ENCODE data around the gene NPDC1. TPM values are rescaled to one million over a fixed set of nuclear protein-coding genes. Genes with fewer than 3 reads are reported as not detected.

The NPDC1 gene
- total and polyA plus RNA-seq, 3 experiments from 2014 or later: 24.6 to 38.4 (median 27.5) TPM

- DNase-seq: no peak
- H3K4me1 Mint-ChIP-seq: peaks cover 6 to 26% (median 13%) of the 10 kb centered on the region in 3 donors
- peak overlapping the region; percentile 24 for H3K27ac ChIP-seq (ENCODE audit: low read depth, low read length)
- H3K27me3 ChIP-seq (ENCODE audit: insufficient read depth, low read length, poor library complexity, severe bottlenecking): peaks cover 43% of the 10 kb centered on the region
- POLR2A ChIA-PET: interaction anchor here (1.2 kb wide), 1 partner anchor 10 kb away, joined by 3 read pairs; no protein-coding TSS in a partner anchor
- no peaks in the 10 kb centered on the region for H3K36me3 Mint-ChIP-seq
- CTCF ChIA-PET: interaction anchor here (1.0 to 4.4 kb wide), 14 partner anchors 10 to 268 kb away, joined by 3 to 87 read pairs (median 7); partner anchors contain the start of genes AJM1, MAN1B1 and SAPCD2
- peak overlapping the region; percentile 70 to 87 (median 86) for H3K4me3 Mint-ChIP-seq
- peak overlapping the region; percentile 47 for H3K4me3 ChIP-seq (ENCODE audit: low read length)
- peaks cover 28 to 31% of the 10 kb centered on the region in 2 donors for H3K27me3 Mint-ChIP-seq
- H3K36me3 ChIP-seq (ENCODE audit: insufficient read depth, low read length): no peaks in the 10 kb centered on the region
- no peaks in the 10 kb centered on the region for H3K9me3 ChIP-seq (ENCODE audit: low read length)
- H3K9me3 Mint-ChIP-seq: no peaks in the 10 kb centered on the region
- peak overlapping the region in 2 of 8 donors; percentile 43 to 60 for H3K27ac Mint-ChIP-seq
- H3K4me1 ChIP-seq (ENCODE audit: insufficient read depth, low read length): peaks cover 27% of the 10 kb centered on the region
These were observed 486 bp downstream of the NPDC1 start for GRCh38 chr9:137045294-137046087.

GRCh38 chr9:137044502-137045177, 1.3 kb downstream of the NPDC1 start:
- Histone ChIP-seq H3K4me3 (ENCODE audit: low read length) (peak overlapping the region; percentile 34), H3K9me3 (ENCODE audit: low read length) (no peaks in the 10 kb centered on the region), H3K27me3 (ENCODE audit: insufficient read depth, low read length, poor library complexity, severe bottlenecking) (peaks cover 34% of the 10 kb centered on the region), H3K36me3 (ENCODE audit: insufficient read depth, low read length) (no peaks in the 10 kb centered on the region), H3K27ac (ENCODE audit: low read depth, low read length) (peak overlapping the region; percentile 24), H3K4me1 (ENCODE audit: insufficient read depth, low read length) (peaks cover 27% of the 10 kb centered on the region)
- Mint-ChIP-seq H3K4me1 (peaks cover 6 to 26% (median 13%) of the 10 kb centered on the region in 3 donors), H3K36me3 (no peaks in the 10 kb centered on the region), H3K9me3 (no peaks in the 10 kb centered on the region), H3K4me3 (peak overlapping the region; percentile 70 to 87 (median 86)), H3K27ac (peak overlapping the region in 3 of 8 donors; percentile 43 to 73 (median 60)), H3K27me3 (peaks cover 24 to 25% of the 10 kb centered on the region in 2 donors)
- DNase-seq: no peak
- POLR2A ChIA-PET: interaction anchor here (0.6 to 0.9 kb wide), 2 partner anchors 9 to 33 kb away, joined by 3 read pairs; partner anchors contain the start of gene UAP1L1
- CTCF ChIA-PET: interaction anchor here (0.9 to 2.5 kb wide), 7 partner anchors 10 to 258 kb away, joined by 3 to 18 read pairs (median 5); partner anchors contain the start of genes MAN1B1 and SAPCD2

GRCh38 chr9:137044037-137044436, 1.9 kb downstream of the NPDC1 start:
- ChIA-PET CTCF (interaction anchor here (0.9 to 2.5 kb wide), 6 partner anchors 9 to 257 kb away, joined by 3 to 18 read pairs (median 6); partner anchors contain the start of gene SAPCD2), POLR2A (interaction anchor here (0.9 kb wide), 1 partner anchor 34 kb away, joined by 3 read pairs; the partner anchor contains the start of gene UAP1L1)
- Mint-ChIP-seq H3K4me1 (peaks cover 6 to 26% (median 13%) of the 10 kb centered on the region in 3 donors), H3K36me3 (no peaks in the 10 kb centered on the region), H3K27ac (no peak overlapping the region), H3K4me3 (peak overlapping the region in 4 of 7 donors; percentile 9 to 86 (median 56)), H3K27me3 (peaks cover 20 to 22% of the 10 kb centered on the region in 2 donors), H3K9me3 (no peaks in the 10 kb centered on the region)
- Histone ChIP-seq H3K36me3 (ENCODE audit: insufficient read depth, low read length) (no peaks in the 10 kb centered on the region), H3K27ac (ENCODE audit: low read depth, low read length) (no peak overlapping the region), H3K4me1 (ENCODE audit: insufficient read depth, low read length) (peaks cover 27% of the 10 kb centered on the region), H3K27me3 (ENCODE audit: insufficient read depth, low read length, poor library complexity, severe bottlenecking) (peaks cover 28% of the 10 kb centered on the region), H3K4me3 (ENCODE audit: low read length) (no peak overlapping the region), H3K9me3 (ENCODE audit: low read length) (no peaks in the 10 kb centered on the region)
- no peak for DNase-seq

- no peak overlapping the region for H3K27ac ChIP-seq (ENCODE audit: low read depth, low read length)
- peaks cover 6 to 26% (median 13%) of the 10 kb centered on the region in 3 donors for H3K4me1 Mint-ChIP-seq
- ChIA-PET POLR2A (no interaction called here), CTCF (interaction anchor here (0.7 to 2.5 kb wide), 4 partner anchors 8 to 72 kb away, joined by 3 to 18 read pairs (median 8); partner anchors contain the start of gene SAPCD2)
- DNase-seq: no peak
- no peaks in the 10 kb centered on the region for H3K9me3 ChIP-seq (ENCODE audit: low read length)
- H3K9me3 Mint-ChIP-seq: no peaks in the 10 kb centered on the region
- peaks cover 27% of the 10 kb centered on the region for H3K4me1 ChIP-seq (ENCODE audit: insufficient read depth, low read length)
- H3K36me3 ChIP-seq (ENCODE audit: insufficient read depth, low read length): no peaks in the 10 kb centered on the region
- peak overlapping the region in 2 of 7 donors; percentile 39 to 54 for H3K4me3 Mint-ChIP-seq
- H3K27me3 Mint-ChIP-seq: peaks cover 20 to 21% of the 10 kb centered on the region in 2 donors
- H3K4me3 ChIP-seq (ENCODE audit: low read length): no peak overlapping the region
- no peaks in the 10 kb centered on the region for H3K36me3 Mint-ChIP-seq
- peaks cover 25% of the 10 kb centered on the region for H3K27me3 ChIP-seq (ENCODE audit: insufficient read depth, low read length, poor library complexity, severe bottlenecking)
- H3K27ac Mint-ChIP-seq: no peak overlapping the region
These were observed 2.9 kb downstream of the NPDC1 start for GRCh38 chr9:137042751-137043727.

GRCh38 chr9:137041124-137041523, 4.9 kb downstream of the NPDC1 start:
- CTCF ChIA-PET: interaction anchor here (1.0 to 1.8 kb wide), 2 partner anchors 12 to 94 kb away, joined by 3 to 6 read pairs; no protein-coding TSS in a partner anchor
- Histone ChIP-seq H3K27ac (ENCODE audit: low read depth, low read length) (no peak overlapping the region), H3K4me3 (ENCODE audit: low read length) (no peak overlapping the region), H3K4me1 (ENCODE audit: insufficient read depth, low read length) (peaks cover 23% of the 10 kb centered on the region), H3K9me3 (ENCODE audit: low read length) (no peaks in the 10 kb centered on the region), H3K36me3 (ENCODE audit: insufficient read depth, low read length) (no peaks in the 10 kb centered on the region), H3K27me3 (ENCODE audit: insufficient read depth, low read length, poor library complexity, severe bottlenecking) (peaks cover 11% of the 10 kb centered on the region)
- Mint-ChIP-seq H3K4me1 (peaks cover 6 to 18% (median 13%) of the 10 kb centered on the region in 3 donors), H3K4me3 (no peak overlapping the region), H3K27ac (no peak overlapping the region), H3K27me3 (peaks cover 6 to 10% of the 10 kb centered on the region in 2 donors), H3K36me3 (no peaks in the 10 kb centered on the region), H3K9me3 (no peaks in the 10 kb centered on the region)
- DNase-seq: no peak
- POLR2A ChIA-PET: no interaction called here

GRCh38 chr9:137040568-137040967, 5.4 kb downstream of the NPDC1 start:
- Histone ChIP-seq H3K4me1 (ENCODE audit: insufficient read depth, low read length) (peaks cover 22% of the 10 kb centered on the region), H3K9me3 (ENCODE audit: low read length) (no peaks in the 10 kb centered on the region), H3K4me3 (ENCODE audit: low read length) (no peak overlapping the region), H3K27me3 (ENCODE audit: insufficient read depth, low read length, poor library complexity, severe bottlenecking) (peaks cover 11% of the 10 kb centered on the region), H3K27ac (ENCODE audit: low read depth, low read length) (no peak overlapping the region), H3K36me3 (ENCODE audit: insufficient read depth, low read length) (no peaks in the 10 kb centered on the region)
- H3K4me1 Mint-ChIP-seq: peaks cover 6 to 18% (median 13%) of the 10 kb centered on the region in 3 donors
- H3K27ac Mint-ChIP-seq: no peak overlapping the region
- H3K27me3 Mint-ChIP-seq: peaks cover 6 to 10% of the 10 kb centered on the region in 2 donors
- CTCF ChIA-PET: interaction anchor here (0.8 to 1.8 kb wide), 3 partner anchors 12 to 94 kb away, joined by 3 to 6 read pairs (median 3); no protein-coding TSS in a partner anchor
- no peak for DNase-seq
- no peaks in the 10 kb centered on the region for H3K9me3 Mint-ChIP-seq
- H3K36me3 Mint-ChIP-seq: no peaks in the 10 kb centered on the region
- POLR2A ChIA-PET: no interaction called here
- no peak overlapping the region for H3K4me3 Mint-ChIP-seq
